CD4-positive, alpha-beta T cell treated with Interferon gamma for 1 hour (primary cell): ENCODE data around the gene PDE4DIP.
"Not testable (repeated sequence)": the region's sequence is repeated elsewhere in the genome, so short reads cannot be mapped to it uniquely, and the experiment has no call there.

ENCODE experiments used
- DNase-seq: peaks from one replicate; pipeline ENCODE4 v3.0.0-alpha.2; 2020

Gene PDE4DIP

GRCh38 chr1:148923798-148924197 is 79.6 kb downstream of the PDE4DIP start:
- not testable (repeated sequence) for DNase-seq

- DNase-seq = not testable (repeated sequence)
These were observed 83.4 kb downstream of the PDE4DIP start for GRCh38 chr1:148927645-148928044.

- not testable (repeated sequence) for DNase-seq
These were observed 85.0 kb downstream of the PDE4DIP start for GRCh38 chr1:148929253-148929652.

GRCh38 chr1:148935381-148936002 is 91.3 kb downstream of the PDE4DIP start:
- not testable (repeated sequence) for DNase-seq

- not testable (repeated sequence) for DNase-seq
These were observed 98.7 kb downstream of the PDE4DIP start for GRCh38 chr1:148942906-148943305.

GRCh38 chr1:148945130-148945529 is 100.9 kb downstream of the PDE4DIP start:
- not testable (repeated sequence) for DNase-seq

- DNase-seq = not testable (repeated sequence)
These were observed 104.5 kb downstream of the PDE4DIP start for GRCh38 chr1:148948768-148949167.

- DNase-seq = peak; percentile 65
These were observed 107.4 kb downstream of the PDE4DIP start for GRCh38 chr1:148951336-148952227.

- peak; percentile 78 for DNase-seq
These were observed 108.2 kb downstream of the PDE4DIP start for GRCh38 chr1:148952253-148952937.

- DNase-seq = not testable (repeated sequence)
These were observed 108.8 kb downstream of the PDE4DIP start for GRCh38 chr1:148952938-148953616.

- not testable (repeated sequence) for DNase-seq
These were observed 109.5 kb downstream of the PDE4DIP start for GRCh38 chr1:148953730-148954129.

- DNase-seq = not testable (repeated sequence)
These were observed 114.1 kb downstream of the PDE4DIP start for GRCh38 chr1:148958343-148958742.

- DNase-seq = not testable (repeated sequence)
These were observed 116.2 kb downstream of the PDE4DIP start for GRCh38 chr1:148960212-148961000.

- not testable (repeated sequence) for DNase-seq
These were observed 118.1 kb downstream of the PDE4DIP start for GRCh38 chr1:148962127-148962857.

- not testable (repeated sequence) for DNase-seq
These were observed 121.9 kb downstream of the PDE4DIP start for GRCh38 chr1:148966084-148966483.

GRCh38 chr1:148967580-148967979 is 123.4 kb downstream of the PDE4DIP start:
- DNase-seq = not testable (repeated sequence)

GRCh38 chr1:148968682-148969081 is 124.5 kb downstream of the PDE4DIP start:
- DNase-seq = not testable (repeated sequence)

- DNase-seq = not testable (repeated sequence)
These were observed 124.9 kb downstream of the PDE4DIP start for GRCh38 chr1:148969126-148969525.

GRCh38 chr1:148975453-148975852 is 131.2 kb downstream of the PDE4DIP start:
- DNase-seq = not testable (repeated sequence)

- not testable (repeated sequence) for DNase-seq
These were observed 131.8 kb downstream of the PDE4DIP start for GRCh38 chr1:148975866-148976537.
